HCT116 (cell line): ENCODE data around the gene CERKL. TPM values are rescaled to one million over a fixed set of nuclear protein-coding genes. Genes with fewer than 3 reads are reported as not detected.

Experiments used
- ATAC-seq: fragments of 200-7000 bp; cut with Tn5 transposase; 2 replicates; pipeline ENCODE4 v1.9.1; 2020; ENCODE audit warnings: mild to moderate bottlenecking, moderate library complexity
- BruUV-seq: library from RNA; stranded (reverse); fragments of 400-500 nt; replicated peaks from 2 replicates; lab custom pipeline; 2021; lab: Mats Ljungman, UMichigan
- CTCF ChIA-PET: fragments of 300-600 bp; sonication (Branson Sonifier 250); formaldehyde crosslinking; loops from one replicate; lab custom pipeline; 2021; ENCODE audit warnings: antibody characterized with exemption; lab: Charles Lee
- POLR2A ChIA-PET: fragments of 300-600, 350-600 bp; sonication (Branson Sonifier 250); formaldehyde crosslinking; loops from one replicate; lab custom pipeline; 2021; ENCODE audit warnings: antibody characterized with exemption; lab: Charles Lee
- RAD21 ChIA-PET, 2 experiments: fragments of 300-600 bp; sonication (Branson Sonifier 250); formaldehyde crosslinking; loops; one replicate each; lab custom pipeline; 2023; ENCODE audit warnings: low total read pairs in 2 of 2; ENCODE audit not compliant: uncharacterized antibody in 2 of 2, unreplicated experiment in 2 of 2, low non-redundant PET in 1 of 2; lab: Charles Lee
- DNase-seq: peaks from one replicate; pipeline ENCODE4 v3.0.0-alpha.2; 2010; ENCODE audit warnings: low read depth, low spot score
- H2AFZ ChIP-seq: fragments of 200-600 bp; shearing (Covaris generic), sonication (generic); 2 replicates; pipeline ENCODE4 v1.6.1; 2017; ENCODE audit warnings: low read depth, mixed run types, mixed read lengths, antibody characterized with exemption, low read length; ENCODE audit not compliant: poor library complexity, severe bottlenecking
- H3K27ac ChIP-seq: 2 replicates; pipeline ENCODE4 v1.5.1; 2012; ENCODE audit warnings: low read depth, low read length
- H3K27me3 ChIP-seq: fragments of 200-600 bp; sonication (generic); 2 replicates; pipeline ENCODE4 v1.6.1; 2016; ENCODE audit warnings: mixed run types, low read length, mixed read lengths; ENCODE audit not compliant: insufficient read depth
- H3K36me3 ChIP-seq, 2 experiments: fragments of 200-500 bp in 1 of 2; fragments of 200-600 bp in 1 of 2; sonication (Bioruptor generic) in 1 of 2; sonication (generic) in 1 of 2; 2 replicates each; pipeline versions ENCODE4 v1.5.1 to v1.6.1; 2014 to 2016; ENCODE audit warnings: low read length in 2 of 2, inconsistent platforms in 1 of 2, mixed read lengths in 1 of 2, mixed run types in 1 of 2; ENCODE audit not compliant: insufficient read depth in 2 of 2, control insufficient read depth in 1 of 2
- H3K4me1 ChIP-seq, 2 experiments: fragments of 200-600 bp in 1 of 2; sonication (generic) in 1 of 2; 2 replicates each; pipeline versions ENCODE4 v1.5.1 to v1.6.1; 2012 to 2017; ENCODE audit warnings: low read length in 2 of 2, inconsistent platforms in 1 of 2, mild to moderate bottlenecking in 1 of 2, mixed read lengths in 1 of 2, mixed run types in 1 of 2, moderate library complexity in 1 of 2; ENCODE audit not compliant: insufficient read depth in 2 of 2, control insufficient read depth in 1 of 2
- H3K4me2 ChIP-seq: fragments of 200-600 bp; sonication (generic); 2 replicates; pipeline ENCODE4 v1.6.1; 2017; ENCODE audit warnings: mixed run types, low read length, mixed read lengths
- H3K4me3 ChIP-seq, 2 experiments: fragments of 200-600 bp in 1 of 2; sonication (generic) in 1 of 2; replicated peaks in 1 of 2; 2 replicates each; pipeline ENCODE4 v1.5.1; 2011 to 2016; ENCODE audit warnings: low read length in 2 of 2, control low read depth in 1 of 2, low read depth in 1 of 2, mild to moderate bottlenecking in 1 of 2, mixed read lengths in 1 of 2, mixed run types in 1 of 2
- H3K79me2 ChIP-seq: fragments of 200-600 bp; sonication (generic); 2 replicates; pipeline ENCODE4 v1.6.1; 2017; ENCODE audit warnings: mild to moderate bottlenecking, mixed run types, low read length, moderate library complexity, mixed read lengths; ENCODE audit not compliant: insufficient read depth
- H3K9ac ChIP-seq: fragments of 200-600 bp; sonication (generic); 2 replicates; pipeline ENCODE4 v1.6.1; 2016; ENCODE audit warnings: low read length, mixed read lengths
- H3K9me2 ChIP-seq: fragments of 200-600 bp; sonication (generic), shearing (Covaris generic); 2 replicates; pipeline ENCODE4 v1.6.1; 2017; ENCODE audit warnings: mixed run types, mild to moderate bottlenecking, moderate library complexity; ENCODE audit not compliant: insufficient read depth
- H3K9me3 ChIP-seq, 2 experiments: fragments of 200-500 bp in 1 of 2; fragments of 200-600 bp in 1 of 2; sonication (Bioruptor generic) in 1 of 2; sonication (generic) in 1 of 2; 2 replicates each; pipeline ENCODE4 v1.6.1; 2014 to 2017; ENCODE audit warnings: low read length in 2 of 2, mixed read lengths in 2 of 2, inconsistent platforms in 1 of 2, low read depth in 1 of 2, mild to moderate bottlenecking in 1 of 2, mixed run types in 1 of 2, moderate library complexity in 1 of 2; ENCODE audit not compliant: control insufficient read depth in 1 of 2, insufficient read depth in 1 of 2
- H4K20me1 ChIP-seq: fragments of 200-600 bp; sonication (generic), shearing (Covaris generic); 2 replicates; pipeline ENCODE4 v1.6.1; 2017; ENCODE audit warnings: mixed run types, mild to moderate bottlenecking, moderate library complexity; ENCODE audit not compliant: insufficient read depth
- CBX3 ChIP-seq: IDR thresholded peaks from 2 replicates; pipeline ENCODE4 v1.6.1; 2012; ENCODE audit warnings: low read depth
- FOSL1 ChIP-seq: IDR thresholded peaks from 2 replicates; pipeline ENCODE4 v1.6.1; 2012; ENCODE audit warnings: low read depth
- JUND ChIP-seq: IDR thresholded peaks from 2 replicates; pipeline ENCODE4 v1.6.1; 2012
- POLR2AphosphoS5 ChIP-seq: IDR thresholded peaks from 2 replicates; pipeline ENCODE4 v1.6.1; 2011; ENCODE audit warnings: mild to moderate bottlenecking, low read depth, low read length, moderate library complexity
- SIN3A ChIP-seq: IDR thresholded peaks from 2 replicates; pipeline ENCODE4 v1.6.1; 2012; ENCODE audit warnings: low read depth
- intact Hi-C: fragments of 100-400 bp; cut with micrococcal nuclease; formaldehyde crosslinking; loops from 2 replicates; pipeline ENCODE4 v1.10.0; 2022
- total RNA-seq: library from RNA; stranded (reverse); gene quantifications from one replicate; pipeline ENCODE4 v1.2.1, GENCODE V29; 2021; ENCODE audit not compliant: unreplicated experiment
- TF ChIP-seq, protein P1 (sequence below): IDR thresholded peaks from 2 replicates; pipeline ENCODE4 v1.6.1; 2012; ENCODE audit warnings: low read depth
- TF ChIP-seq, protein P2 (sequence below): IDR thresholded peaks from 2 replicates; pipeline ENCODE4 v1.6.1; 2011; ENCODE audit warnings: mild to moderate bottlenecking, low read length, moderate library complexity; ENCODE audit not compliant: insufficient replicate concordance; ENCODE audit errors: extremely low read depth

CERKL gene
- total RNA-seq, 1 experiment from 2014 or later, result 0.66 TPM

DNA sequence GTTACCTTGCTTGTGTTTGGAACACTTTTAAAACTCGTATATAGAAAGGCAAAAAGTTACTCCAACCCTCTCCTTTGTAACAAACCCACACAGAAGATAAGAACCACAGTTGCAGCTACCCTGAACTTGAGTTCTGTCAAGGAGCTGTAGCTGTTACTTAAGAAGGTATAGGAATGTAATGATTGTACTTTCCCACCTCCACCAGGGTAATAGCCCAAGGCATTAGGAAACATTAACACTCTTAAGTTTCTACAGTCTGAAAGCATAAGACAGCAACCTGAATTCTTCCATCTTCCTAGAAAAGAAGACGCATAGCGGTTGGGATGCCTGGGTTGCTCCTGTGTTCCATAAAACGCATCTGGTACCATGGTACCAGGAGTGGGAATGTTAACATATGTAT, 156.7 kb downstream of the CERKL start:
- Histone ChIP-seq H3K27me3 (no peaks in the 10 kb centered on the region), H4K20me1 (no peaks in the 10 kb centered on the region), H3K79me2 (no peaks in the 10 kb centered on the region), H3K9ac (no peak overlapping the region), H3K36me3 (no peaks in the 10 kb centered on the region), H3K27ac (no peak overlapping the region), H3K4me2 (no peak overlapping the region), H3K4me1 (no peaks in the 10 kb centered on the region), H3K9me2 (no peaks in the 10 kb centered on the region), H3K4me3 (no peak overlapping the region), H2AFZ (no peak overlapping the region), H3K9me3 (no peaks in the 10 kb centered on the region)
- ChIA-PET POLR2A (no interaction called here), CTCF (no interaction called here), RAD21 (no interaction called here)
- no TSS peak for BruUV-seq
- no peak for ATAC-seq
- TF ChIP-seq JUND, result no peak
- TF ChIP-seq, protein P1, sequence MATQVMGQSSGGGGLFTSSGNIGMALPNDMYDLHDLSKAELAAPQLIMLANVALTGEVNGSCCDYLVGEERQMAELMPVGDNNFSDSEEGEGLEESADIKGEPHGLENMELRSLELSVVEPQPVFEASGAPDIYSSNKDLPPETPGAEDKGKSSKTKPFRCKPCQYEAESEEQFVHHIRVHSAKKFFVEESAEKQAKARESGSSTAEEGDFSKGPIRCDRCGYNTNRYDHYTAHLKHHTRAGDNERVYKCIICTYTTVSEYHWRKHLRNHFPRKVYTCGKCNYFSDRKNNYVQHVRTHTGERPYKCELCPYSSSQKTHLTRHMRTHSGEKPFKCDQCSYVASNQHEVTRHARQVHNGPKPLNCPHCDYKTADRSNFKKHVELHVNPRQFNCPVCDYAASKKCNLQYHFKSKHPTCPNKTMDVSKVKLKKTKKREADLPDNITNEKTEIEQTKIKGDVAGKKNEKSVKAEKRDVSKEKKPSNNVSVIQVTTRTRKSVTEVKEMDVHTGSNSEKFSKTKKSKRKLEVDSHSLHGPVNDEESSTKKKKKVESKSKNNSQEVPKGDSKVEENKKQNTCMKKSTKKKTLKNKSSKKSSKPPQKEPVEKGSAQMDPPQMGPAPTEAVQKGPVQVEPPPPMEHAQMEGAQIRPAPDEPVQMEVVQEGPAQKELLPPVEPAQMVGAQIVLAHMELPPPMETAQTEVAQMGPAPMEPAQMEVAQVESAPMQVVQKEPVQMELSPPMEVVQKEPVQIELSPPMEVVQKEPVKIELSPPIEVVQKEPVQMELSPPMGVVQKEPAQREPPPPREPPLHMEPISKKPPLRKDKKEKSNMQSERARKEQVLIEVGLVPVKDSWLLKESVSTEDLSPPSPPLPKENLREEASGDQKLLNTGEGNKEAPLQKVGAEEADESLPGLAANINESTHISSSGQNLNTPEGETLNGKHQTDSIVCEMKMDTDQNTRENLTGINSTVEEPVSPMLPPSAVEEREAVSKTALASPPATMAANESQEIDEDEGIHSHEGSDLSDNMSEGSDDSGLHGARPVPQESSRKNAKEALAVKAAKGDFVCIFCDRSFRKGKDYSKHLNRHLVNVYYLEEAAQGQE, result no peak
- no peak for TF ChIP-seq FOSL1
- TF ChIP-seq, protein P2, sequence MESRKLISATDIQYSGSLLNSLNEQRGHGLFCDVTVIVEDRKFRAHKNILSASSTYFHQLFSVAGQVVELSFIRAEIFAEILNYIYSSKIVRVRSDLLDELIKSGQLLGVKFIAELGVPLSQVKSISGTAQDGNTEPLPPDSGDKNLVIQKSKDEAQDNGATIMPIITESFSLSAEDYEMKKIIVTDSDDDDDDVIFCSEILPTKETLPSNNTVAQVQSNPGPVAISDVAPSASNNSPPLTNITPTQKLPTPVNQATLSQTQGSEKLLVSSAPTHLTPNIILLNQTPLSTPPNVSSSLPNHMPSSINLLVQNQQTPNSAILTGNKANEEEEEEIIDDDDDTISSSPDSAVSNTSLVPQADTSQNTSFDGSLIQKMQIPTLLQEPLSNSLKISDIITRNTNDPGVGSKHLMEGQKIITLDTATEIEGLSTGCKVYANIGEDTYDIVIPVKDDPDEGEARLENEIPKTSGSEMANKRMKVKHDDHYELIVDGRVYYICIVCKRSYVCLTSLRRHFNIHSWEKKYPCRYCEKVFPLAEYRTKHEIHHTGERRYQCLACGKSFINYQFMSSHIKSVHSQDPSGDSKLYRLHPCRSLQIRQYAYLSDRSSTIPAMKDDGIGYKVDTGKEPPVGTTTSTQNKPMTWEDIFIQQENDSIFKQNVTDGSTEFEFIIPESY, result no peak
- TF ChIP-seq POLR2AphosphoS5, result no peak
- TF ChIP-seq SIN3A, result no peak
- no peak for TF ChIP-seq CBX3
- intact Hi-C loops, result no loop called here
- no peak for DNase-seq
